Transverse colon (tissue), 4 donors: ENCODE results near the gene MGAT4A. TPM values are rescaled to one million over a fixed set of nuclear protein-coding genes. Genes with fewer than 3 reads are reported as not detected.

Source experiments
- DNase-seq: peaks from one replicate; pipeline ENCODE4 v3.0.0-alpha.2; 2019
- H3K27ac ChIP-seq, 4 donors: fragments of 200-600 bp; sonication (generic); 2 replicates each; pipeline ENCODE4 v1.5.1; 2016 to 2018; ENCODE audit warnings: inconsistent platforms in 4 of 4
- H3K27me3 ChIP-seq: fragments of 200-600 bp; sonication (generic); 2 replicates; pipeline ENCODE4 v1.5.1; 2017; ENCODE audit warnings: inconsistent platforms
- H3K36me3 ChIP-seq, 4 donors: fragments of 200-600 bp; sonication (generic); 2 replicates each; pipeline ENCODE4 v1.5.1; 2017 to 2019; ENCODE audit warnings: inconsistent platforms in 4 of 4
- H3K4me1 ChIP-seq, 4 donors: fragments of 200-600 bp; sonication (generic); 2 replicates each; pipeline ENCODE4 v1.5.1; 2017 to 2020; ENCODE audit warnings: inconsistent platforms in 4 of 4
- H3K4me3 ChIP-seq, 4 donors: fragments of 200-600 bp; sonication (generic); 1 replicate in 1 of 4; 2 replicates in 3 of 4; pipeline versions ENCODE4 v1.5.1 to v1.6.1; 2017 to 2019; ENCODE audit warnings: inconsistent platforms in 4 of 4
- H3K9me3 ChIP-seq, 2 donors: fragments of 200-600 bp; sonication (generic); 2 replicates each; pipeline ENCODE4 v1.5.1; 2017 to 2019; ENCODE audit warnings: inconsistent platforms in 2 of 2
- CTCF ChIP-seq, 5 experiments: fragments of 200-600 bp in 3 of 5; fragments of 450-650 bp in 2 of 5; sonication (generic) in 3 of 5; IDR thresholded peaks; 1 replicate in 2 of 5; 2 replicates in 3 of 5; pipeline ENCODE4 v1.5.1; 2016 to 2017; ENCODE audit warnings: antibody characterized with exemption in 5 of 5, inconsistent platforms in 3 of 5, mild to moderate bottlenecking in 2 of 5, moderate library complexity in 1 of 5
- EP300 ChIP-seq: sonication (generic); formaldehyde crosslinking; IDR thresholded peaks from one replicate; pipeline ENCODE4 v1.6.1; 2017; ENCODE audit warnings: antibody characterized with exemption, low read depth
- POLR2A ChIP-seq: fragments of 450-650 bp; IDR thresholded peaks from one replicate; pipeline ENCODE4 v1.6.1; 2016; ENCODE audit warnings: antibody characterized with exemption, mild to moderate bottlenecking, moderate library complexity
- POLR2AphosphoS5 ChIP-seq, 3 donors: sonication (generic); formaldehyde crosslinking; IDR thresholded peaks; one replicate each; pipeline ENCODE4 v1.6.1; 2016; ENCODE audit warnings: antibody characterized with exemption in 3 of 3
- WGBS, 2 donors: methylation state at CpG; one replicate each; pipeline ENCODE4 v1.1.5; 2018; ENCODE audit warnings: low coverage in 1 of 2; 5-methylcytosine and 5-hydroxymethylcytosine counted together
- in situ Hi-C, 4 donors: fragments of 200-750 bp; cut with MboI; loops; one replicate each; pipeline versions ENCODE4 v1.15.0 to v1.15.1; 2017; ENCODE audit warnings: low sequenced_read_pairs in 3 of 4, low pct_ligation_motif_present in 1 of 4, low pct_unique_long_range_greater_than_20kb in 1 of 4
- intact Hi-C: fragments of 100-400 bp; cut with DNase I; formaldehyde crosslinking; loops from one replicate; pipeline ENCODE4 v1.15.1; 2023; ENCODE audit warnings: low total_unique reads
- total RNA-seq, 4 donors: library from RNA; depleted of rRNA; stranded (reverse); fragments of >200 nt; gene quantifications; one replicate each; pipeline ENCODE4 v1.1.0, GENCODE V29; 2016

The MGAT4A gene
- total RNA-seq, 4 donors from 2014 or later, result 29.9 to 237 (median 124) TPM

- 54 to 72% methylated on average over 12 to 14 of the region's 14 CpGs for WGBS, 2 donors
- TF ChIP-seq POLR2AphosphoS5 (IDR thresholded peaks at IDR 0.05) (no peak), POLR2A (no peak), EP300 (no peak), CTCF (IDR thresholded peaks at IDR 0.05) (no peak)
- Histone ChIP-seq H3K27ac (peak overlapping the region in 2 of 4 donors; percentile 43 to 53), H3K4me3 (no peak overlapping the region), H3K36me3 (no peaks in the 10 kb centered on the region), H3K9me3 (no peaks in the 10 kb centered on the region), H3K4me1 (peaks cover 0 to 9% (median 1%) of the 10 kb centered on the region in 4 donors), H3K27me3 (no peaks in the 10 kb centered on the region)
- intact Hi-C loops (no loop called here), in situ Hi-C loops (no loop called here)
- no peak for DNase-seq
These were observed 38.9 kb upstream of the MGAT4A start for GRCh38 chr2:98769784-98770183.

- no peaks in the 10 kb centered on the region for H3K36me3 ChIP-seq
- DNase-seq, result no peak
- no peaks in the 10 kb centered on the region for H3K27me3 ChIP-seq
- intact Hi-C loops, result no loop called here
- in situ Hi-C loops, result no loop called here
- H3K4me3 ChIP-seq, result no peak overlapping the region
- 89% methylated on average over 6 of the region's 6 CpGs; no CpG with 5 or more reads in 1 of the 2 donors for WGBS, 2 donors
- peak overlapping the region in 3 of 4 donors; percentile 25 to 43 (median 26) for H3K27ac ChIP-seq
- TF ChIP-seq EP300 (no peak), POLR2A (no peak), POLR2AphosphoS5 (IDR thresholded peaks at IDR 0.05) (no peak), CTCF (IDR thresholded peaks at IDR 0.05) (no peak)
- H3K4me1 ChIP-seq, result peaks cover 0 to 9% (median 1%) of the 10 kb centered on the region in 4 donors
- no peaks in the 10 kb centered on the region for H3K9me3 ChIP-seq
These were observed 38.2 kb upstream of the MGAT4A start for GRCh38 chr2:98769114-98769476.

- 49 to 52% methylated on average over 3 to 7 of the region's 7 CpGs for WGBS, 2 donors
- no peak for DNase-seq
- H3K9me3 ChIP-seq, result no peaks in the 10 kb centered on the region
- in situ Hi-C loops (no loop called here), intact Hi-C loops (no loop called here)
- H3K4me1 ChIP-seq, result peaks cover 0 to 9% (median 1%) of the 10 kb centered on the region in 4 donors
- H3K4me3 ChIP-seq, result no peak overlapping the region
- TF ChIP-seq CTCF (IDR thresholded peaks at IDR 0.05) (no peak), POLR2AphosphoS5 (IDR thresholded peaks at IDR 0.05) (no peak), EP300 (no peak), POLR2A (no peak)
- H3K27ac ChIP-seq, result peak overlapping the region in 3 of 4 donors; percentile 26 to 43 (median 33)
- H3K36me3 ChIP-seq, result no peaks in the 10 kb centered on the region
- no peaks in the 10 kb centered on the region for H3K27me3 ChIP-seq
These were observed 37.6 kb upstream of the MGAT4A start for GRCh38 chr2:98768384-98769113.

GRCh38 chr2:98764499-98764898 is 33.6 kb upstream of the MGAT4A start:
- no peak for TF ChIP-seq POLR2A
- no peak for TF ChIP-seq POLR2AphosphoS5 (IDR thresholded peaks at IDR 0.05)
- TF ChIP-seq EP300, result no peak
- TF ChIP-seq CTCF (IDR thresholded peaks at IDR 0.05), result no peak
- Histone ChIP-seq H3K9me3 (no peaks in the 10 kb centered on the region), H3K27me3 (no peaks in the 10 kb centered on the region), H3K36me3 (no peaks in the 10 kb centered on the region), H3K4me1 (peaks cover 0 to 5% (median 1%) of the 10 kb centered on the region in 4 donors), H3K4me3 (no peak overlapping the region), H3K27ac (peak overlapping the region in 1 of 4 donors; percentile 21)
- 86 to 87% methylated on average over 4 of the region's 4 CpGs for WGBS, 2 donors
- DNase-seq, result no peak
- in situ Hi-C loops (no loop called here), intact Hi-C loops (no loop called here)
